Lower lobe of right lung (tissue), 2 donors: ENCODE data around the gene PLXNA3. TPM values are rescaled to one million over a fixed set of nuclear protein-coding genes. Genes with fewer than 3 reads are reported as not detected.

ENCODE experiments used
- ATAC-seq, 2 donors: fragments of 200-7000 bp; cut with Tn5 transposase; one replicate each; pipeline ENCODE4 v1.9.1; 2020 to 2022; ENCODE audit warnings: mild to moderate bottlenecking in 2 of 2, moderate library complexity in 2 of 2
- DNase-seq: peaks from one replicate; pipeline ENCODE4 v3.0.0-alpha.2; 2020
- H3K27ac ChIP-seq: fragments of 200-600 bp; one replicate; pipeline ENCODE4 v1.8.0; 2022
- H3K27me3 ChIP-seq: fragments of 200-600 bp; one replicate; pipeline ENCODE4 v1.8.0; 2022; ENCODE audit warnings: low read depth
- H3K36me3 ChIP-seq: fragments of 200-600 bp; one replicate; pipeline ENCODE4 v1.8.0; 2022; ENCODE audit warnings: mild to moderate bottlenecking
- H3K4me1 ChIP-seq: fragments of 200-600 bp; one replicate; pipeline ENCODE4 v1.8.0; 2022
- H3K4me3 ChIP-seq: fragments of 200-600 bp; one replicate; pipeline ENCODE4 v1.8.0; 2022; ENCODE audit warnings: mild to moderate bottlenecking
- H3K9me3 ChIP-seq: fragments of 200-600 bp; one replicate; pipeline ENCODE4 v1.8.0; 2022
- intact Hi-C: fragments of 100-400 bp; cut with DNase I; formaldehyde crosslinking; loops from one replicate; pipeline ENCODE4 v1.11.0; 2022
- total RNA-seq: library from RNA; stranded (reverse); fragmentation: NEBNext Ultra II Directional; extraction: Animal tissue kit (Norgen Biotek cat#: 25700); gene quantifications from one replicate; pipeline ENCODE4 v1.2.1, GENCODE V29; 2021
- TF ChIP-seq, protein P1 (sequence below): fragments of 200-600 bp; IDR thresholded peaks from one replicate; pipeline ENCODE4 v1.8.0; 2022; ENCODE audit warnings: antibody characterized with exemption, mild to moderate bottlenecking
- donor health status: DM: no; HTN: yes; CAD: no; lungs with severe emphysema.

Gene PLXNA3
- total RNA-seq, 1 donor from 2014 or later: 49.0 TPM

DNA sequence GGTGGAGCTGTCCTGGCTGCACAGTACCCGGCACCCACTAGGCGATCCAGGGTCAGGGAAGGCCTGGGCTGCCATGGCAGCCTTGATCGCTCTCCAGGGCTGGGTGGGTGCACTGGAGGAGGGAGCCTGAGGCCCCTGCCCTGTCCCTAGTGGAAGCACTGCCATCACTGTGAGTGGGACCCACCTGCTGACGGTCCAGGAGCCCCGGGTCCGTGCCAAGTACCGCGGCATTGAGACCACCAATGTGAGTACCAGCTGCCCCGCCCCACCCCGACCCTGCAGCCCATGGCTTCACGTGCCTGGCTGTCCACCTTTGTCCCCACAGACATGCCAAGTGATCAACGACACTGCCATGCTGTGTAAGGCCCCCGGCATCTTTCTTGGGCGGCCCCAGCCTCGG, 8.8 kb downstream of the PLXNA3 start:
- ATAC-seq: no peak
- Histone ChIP-seq H3K36me3 (peaks cover 73% of the 10 kb centered on the region), H3K4me3 (no peak overlapping the region), H3K4me1 (no peaks in the 10 kb centered on the region), H3K9me3 (no peaks in the 10 kb centered on the region), H3K27me3 (no peaks in the 10 kb centered on the region), H3K27ac (no peak overlapping the region)
- intact Hi-C loops: no loop called here
- no peak for DNase-seq
- TF ChIP-seq, protein P1, sequence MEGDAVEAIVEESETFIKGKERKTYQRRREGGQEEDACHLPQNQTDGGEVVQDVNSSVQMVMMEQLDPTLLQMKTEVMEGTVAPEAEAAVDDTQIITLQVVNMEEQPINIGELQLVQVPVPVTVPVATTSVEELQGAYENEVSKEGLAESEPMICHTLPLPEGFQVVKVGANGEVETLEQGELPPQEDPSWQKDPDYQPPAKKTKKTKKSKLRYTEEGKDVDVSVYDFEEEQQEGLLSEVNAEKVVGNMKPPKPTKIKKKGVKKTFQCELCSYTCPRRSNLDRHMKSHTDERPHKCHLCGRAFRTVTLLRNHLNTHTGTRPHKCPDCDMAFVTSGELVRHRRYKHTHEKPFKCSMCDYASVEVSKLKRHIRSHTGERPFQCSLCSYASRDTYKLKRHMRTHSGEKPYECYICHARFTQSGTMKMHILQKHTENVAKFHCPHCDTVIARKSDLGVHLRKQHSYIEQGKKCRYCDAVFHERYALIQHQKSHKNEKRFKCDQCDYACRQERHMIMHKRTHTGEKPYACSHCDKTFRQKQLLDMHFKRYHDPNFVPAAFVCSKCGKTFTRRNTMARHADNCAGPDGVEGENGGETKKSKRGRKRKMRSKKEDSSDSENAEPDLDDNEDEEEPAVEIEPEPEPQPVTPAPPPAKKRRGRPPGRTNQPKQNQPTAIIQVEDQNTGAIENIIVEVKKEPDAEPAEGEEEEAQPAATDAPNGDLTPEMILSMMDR: no peak

DNA sequence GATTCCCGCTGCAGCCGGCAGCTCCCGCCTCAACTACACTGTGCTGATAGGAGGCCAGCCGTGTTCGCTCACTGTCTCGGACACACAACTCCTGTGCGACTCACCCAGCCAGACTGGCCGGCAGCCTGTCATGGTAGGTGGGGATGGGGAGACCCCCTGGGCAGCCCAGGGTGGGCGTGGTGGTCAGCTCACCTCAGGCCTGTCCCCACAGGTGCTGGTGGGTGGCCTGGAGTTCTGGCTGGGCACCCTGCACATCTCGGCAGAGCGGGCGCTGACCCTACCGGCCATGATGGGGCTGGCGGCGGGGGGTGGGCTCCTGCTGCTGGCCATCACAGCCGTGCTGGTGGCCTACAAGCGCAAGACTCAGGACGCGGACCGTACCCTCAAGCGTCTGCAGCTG, 9.5 kb downstream of the PLXNA3 start:
- H3K36me3 ChIP-seq: peaks cover 71% of the 10 kb centered on the region
- intact Hi-C loops: no loop called here
- ATAC-seq: no peak

DNA sequence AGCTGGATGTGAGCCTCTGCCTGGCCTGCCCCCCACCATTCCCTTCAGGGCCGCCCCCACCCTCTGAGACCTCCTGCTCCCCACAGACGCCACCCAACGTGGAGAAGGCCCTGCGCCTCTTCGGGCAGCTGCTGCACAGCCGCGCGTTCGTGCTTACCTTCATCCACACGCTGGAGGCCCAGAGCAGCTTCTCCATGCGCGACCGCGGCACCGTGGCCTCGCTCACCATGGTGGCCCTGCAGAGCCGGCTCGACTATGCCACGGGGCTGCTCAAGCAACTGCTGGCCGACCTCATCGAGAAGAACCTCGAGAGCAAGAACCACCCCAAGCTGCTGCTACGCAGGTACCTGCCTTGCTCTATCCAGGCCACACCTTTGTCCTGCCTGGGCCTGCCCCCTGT, 10.1 kb downstream of the PLXNA3 start:
- DNase-seq: no peak
- TF ChIP-seq, protein P1: no peak
- intact Hi-C loops: no loop called here
- no peaks in the 10 kb centered on the region for H3K27me3 ChIP-seq
- no peak overlapping the region for H3K4me3 ChIP-seq
- no peaks in the 10 kb centered on the region for H3K4me1 ChIP-seq
- H3K27ac ChIP-seq: no peak overlapping the region
- H3K9me3 ChIP-seq: no peaks in the 10 kb centered on the region
- no peak for ATAC-seq
- H3K36me3 ChIP-seq: peaks cover 71% of the 10 kb centered on the region

More for the DNA sequence above, 9.5 kb downstream of the PLXNA3 start:
- no peak overlapping the region for H3K4me3 ChIP-seq
- H3K9me3 ChIP-seq: no peaks in the 10 kb centered on the region
- H3K27me3 ChIP-seq: no peaks in the 10 kb centered on the region
- no peak overlapping the region for H3K27ac ChIP-seq
- no peak for DNase-seq
- TF ChIP-seq, protein P1: no peak
- no peaks in the 10 kb centered on the region for H3K4me1 ChIP-seq

DNA sequence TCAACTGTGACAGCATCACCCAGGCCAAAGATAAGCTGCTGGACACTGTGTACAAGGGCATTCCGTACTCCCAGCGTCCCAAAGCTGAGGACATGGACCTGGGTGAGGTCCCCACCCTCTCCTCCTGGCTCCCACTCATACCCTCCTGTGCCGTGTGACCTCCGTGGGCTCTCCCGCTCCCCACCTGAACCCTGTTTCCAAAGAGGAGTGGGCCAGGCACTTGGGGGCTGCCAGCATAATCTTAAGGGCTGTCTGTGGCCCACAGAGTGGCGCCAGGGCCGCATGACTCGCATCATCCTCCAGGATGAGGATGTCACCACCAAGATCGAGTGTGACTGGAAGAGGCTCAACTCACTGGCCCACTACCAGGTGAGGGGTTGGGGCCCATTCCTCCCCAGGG, 11.0 kb downstream of the PLXNA3 start:
- DNase-seq (no peak), ATAC-seq (no peak)
- TF ChIP-seq, protein P1: no peak
- H3K9me3 ChIP-seq: no peaks in the 10 kb centered on the region
- intact Hi-C loops: no loop called here
- H3K27ac ChIP-seq: no peak overlapping the region
- peaks cover 67% of the 10 kb centered on the region for H3K36me3 ChIP-seq
- no peaks in the 10 kb centered on the region for H3K27me3 ChIP-seq
- no peaks in the 10 kb centered on the region for H3K4me1 ChIP-seq
- H3K4me3 ChIP-seq: no peak overlapping the region

DNA sequence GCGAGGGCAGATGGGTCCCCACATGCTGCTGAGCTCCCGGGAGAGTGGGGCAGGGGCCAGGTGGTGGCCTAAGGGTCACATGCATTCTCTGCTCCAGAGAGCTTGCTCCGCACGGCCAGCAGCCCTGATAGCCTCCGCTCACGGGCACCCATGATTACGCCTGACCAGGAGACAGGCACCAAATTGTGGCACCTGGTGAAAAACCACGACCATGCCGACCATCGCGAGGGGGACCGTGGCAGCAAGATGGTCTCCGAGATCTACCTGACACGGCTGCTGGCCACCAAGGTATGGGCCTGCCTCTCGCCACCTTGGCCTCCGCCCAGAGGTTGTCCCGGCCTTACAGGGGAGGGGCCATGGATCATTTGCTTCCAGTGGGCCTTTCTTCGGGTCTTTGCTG, 11.8 kb downstream of the PLXNA3 start:
- Histone ChIP-seq H3K9me3 (no peaks in the 10 kb centered on the region), H3K27ac (no peak overlapping the region), H3K4me1 (no peaks in the 10 kb centered on the region), H3K36me3 (peaks cover 60% of the 10 kb centered on the region), H3K4me3 (no peak overlapping the region), H3K27me3 (no peaks in the 10 kb centered on the region)
- intact Hi-C loops: no loop called here
- TF ChIP-seq, protein P1: no peak
- ATAC-seq (no peak), DNase-seq (no peak)

DNA sequence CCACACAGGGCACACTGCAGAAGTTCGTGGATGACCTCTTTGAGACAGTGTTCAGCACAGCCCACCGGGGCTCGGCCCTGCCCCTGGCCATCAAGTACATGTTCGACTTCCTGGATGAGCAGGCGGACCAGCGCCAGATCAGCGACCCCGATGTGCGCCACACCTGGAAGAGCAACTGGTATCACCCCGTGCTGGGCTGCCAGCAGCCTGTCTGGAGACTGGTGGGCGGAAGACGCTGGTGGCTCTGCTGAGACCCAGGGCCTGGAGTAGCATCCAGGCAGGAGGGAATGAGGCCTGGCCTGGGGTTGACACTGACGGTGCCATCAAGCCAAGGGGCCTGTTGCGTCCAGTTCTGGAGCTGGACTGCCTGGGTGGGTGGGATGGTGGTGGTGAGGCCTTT, 12.4 kb downstream of the PLXNA3 start:
- H3K27ac ChIP-seq: no peak overlapping the region
- no peak for DNase-seq
- no peaks in the 10 kb centered on the region for H3K4me1 ChIP-seq
- H3K4me3 ChIP-seq: no peak overlapping the region
- intact Hi-C loops: no loop called here
- no peaks in the 10 kb centered on the region for H3K27me3 ChIP-seq
- H3K36me3 ChIP-seq: peaks cover 58% of the 10 kb centered on the region
- H3K9me3 ChIP-seq: no peaks in the 10 kb centered on the region
- no peak for ATAC-seq
- TF ChIP-seq, protein P1: no peak
